Skeletal muscle tissue (tissue), 4 donors: ENCODE measurements around the gene ALG3. TPM values are rescaled to one million over a fixed set of nuclear protein-coding genes. Genes with fewer than 3 reads are reported as not detected.

ENCODE experiments used
- H3K27ac ChIP-seq: one replicate; pipeline ENCODE4 v1.7.0; 2013; ENCODE audit warnings: mild to moderate bottlenecking, low read depth, low read length, inconsistent platforms
- H3K27me3 ChIP-seq, 3 donors: one replicate each; pipeline ENCODE4 v1.7.0; 2013; ENCODE audit warnings: low read length in 3 of 3; ENCODE audit not compliant: control insufficient read depth in 3 of 3, insufficient read depth in 3 of 3
- H3K36me3 ChIP-seq, 3 donors: one replicate each; pipeline ENCODE4 v1.7.0; 2013; ENCODE audit warnings: low read length in 3 of 3; ENCODE audit not compliant: control insufficient read depth in 3 of 3, insufficient read depth in 3 of 3
- H3K4me1 ChIP-seq, 3 donors: one replicate each; pipeline ENCODE4 v1.7.0; 2013; ENCODE audit warnings: low read length in 3 of 3, mild to moderate bottlenecking in 3 of 3; ENCODE audit not compliant: control insufficient read depth in 3 of 3, insufficient read depth in 3 of 3
- H3K4me3 ChIP-seq, 3 donors: one replicate each; pipeline ENCODE4 v1.7.0; 2013; ENCODE audit warnings: low read length in 3 of 3
- H3K9ac ChIP-seq, 3 donors: one replicate each; pipeline ENCODE4 v1.7.0; 2013; ENCODE audit warnings: low read length in 3 of 3, mild to moderate bottlenecking in 3 of 3, moderate library complexity in 2 of 3, low read depth in 1 of 3
- H3K9me3 ChIP-seq, 3 donors: one replicate each; pipeline ENCODE4 v1.7.0; 2013; ENCODE audit warnings: low read length in 3 of 3; ENCODE audit not compliant: control insufficient read depth in 3 of 3
- total RNA-seq: library from RNA; depleted of rRNA; stranded (reverse); fragments of >200 nt; gene quantifications from one replicate; pipeline ENCODE4 v1.2.3, GENCODE V29; 2014
- donor health status: Osteomylitis.

The ALG3 gene
- total RNA-seq, 1 donor from 2014 or later: 17.2 TPM

- no peak overlapping the region for H3K9ac ChIP-seq
- peaks cover 40 to 58% (median 44%) of the 10 kb centered on the region in 3 donors for H3K27me3 ChIP-seq
- peaks cover 13 to 24% (median 19%) of the 10 kb centered on the region in 3 donors for H3K4me1 ChIP-seq
- H3K9me3 ChIP-seq: no peaks in the 10 kb centered on the region
- no peak overlapping the region for H3K27ac ChIP-seq
- peaks cover 0 to 5% (median 0%) of the 10 kb centered on the region in 3 donors for H3K36me3 ChIP-seq
- no peak overlapping the region for H3K4me3 ChIP-seq
Measured at GRCh38 chr3:184260724-184261269, 12.0 kb upstream of the ALG3 start.

GRCh38 chr3:184259878-184260723 is 11.3 kb upstream of the ALG3 start:
- no peaks in the 10 kb centered on the region for H3K9me3 ChIP-seq
- H3K4me3 ChIP-seq: peak overlapping the region in 2 of 3 donors; percentile 32 to 35
- H3K27ac ChIP-seq: no peak overlapping the region
- H3K27me3 ChIP-seq: peaks cover 40 to 53% (median 44%) of the 10 kb centered on the region in 3 donors
- peaks cover 13 to 24% (median 19%) of the 10 kb centered on the region in 3 donors for H3K4me1 ChIP-seq
- H3K9ac ChIP-seq: no peak overlapping the region
- peaks cover 0 to 5% (median 0%) of the 10 kb centered on the region in 3 donors for H3K36me3 ChIP-seq

DNA sequence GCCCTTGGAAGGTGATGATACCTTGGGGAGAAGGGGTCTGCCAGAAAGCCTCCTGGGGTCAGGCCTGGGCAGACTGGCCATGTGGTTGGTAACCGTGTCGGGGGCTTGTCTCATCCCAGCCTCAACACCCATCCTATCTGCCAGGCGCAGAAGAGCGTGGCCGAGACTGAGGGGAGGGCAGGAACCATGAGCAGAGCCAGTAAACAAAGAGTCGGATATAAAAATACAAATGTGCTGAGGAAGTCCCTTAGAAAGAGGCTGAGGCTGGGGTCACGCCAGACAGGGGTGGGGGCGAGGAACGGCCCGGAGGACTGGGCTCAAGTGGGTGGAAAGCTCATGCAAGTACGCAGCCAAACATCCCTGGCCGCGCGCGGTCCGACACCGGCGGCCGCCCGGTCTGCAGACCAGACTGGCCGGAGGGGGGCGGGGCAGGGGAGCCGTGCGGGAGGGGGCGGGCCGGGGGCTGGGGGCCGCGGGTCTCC is 10.7 kb upstream of the ALG3 start:
- no peak overlapping the region for H3K27ac ChIP-seq
- H3K9ac ChIP-seq: no peak overlapping the region
- H3K4me3 ChIP-seq: no peak overlapping the region
- peaks cover 0 to 5% (median 0%) of the 10 kb centered on the region in 3 donors for H3K36me3 ChIP-seq
- H3K9me3 ChIP-seq: no peaks in the 10 kb centered on the region
- peaks cover 13 to 24% (median 19%) of the 10 kb centered on the region in 3 donors for H3K4me1 ChIP-seq
- peaks cover 40 to 47% (median 41%) of the 10 kb centered on the region in 3 donors for H3K27me3 ChIP-seq

- peaks cover 0 to 5% (median 0%) of the 10 kb centered on the region in 3 donors for H3K36me3 ChIP-seq
- H3K27me3 ChIP-seq: peaks cover 40 to 45% (median 40%) of the 10 kb centered on the region in 3 donors
- no peak overlapping the region for H3K4me3 ChIP-seq
- H3K4me1 ChIP-seq: peaks cover 13 to 24% (median 19%) of the 10 kb centered on the region in 3 donors
- H3K27ac ChIP-seq: no peak overlapping the region
- H3K9ac ChIP-seq: no peak overlapping the region
- no peaks in the 10 kb centered on the region for H3K9me3 ChIP-seq
Measured at GRCh38 chr3:184258926-184259325, 10.2 kb upstream of the ALG3 start.

- Histone ChIP-seq H3K27me3 (peaks cover 29 to 37% (median 30%) of the 10 kb centered on the region in 3 donors), H3K4me1 (peaks cover 13 to 18% (median 14%) of the 10 kb centered on the region in 3 donors), H3K27ac (no peak overlapping the region), H3K4me3 (no peak overlapping the region), H3K36me3 (peaks cover 0 to 5% (median 0%) of the 10 kb centered on the region in 3 donors), H3K9ac (no peak overlapping the region), H3K9me3 (no peaks in the 10 kb centered on the region)
Measured at GRCh38 chr3:184257083-184257915, 8.5 kb upstream of the ALG3 start.

DNA sequence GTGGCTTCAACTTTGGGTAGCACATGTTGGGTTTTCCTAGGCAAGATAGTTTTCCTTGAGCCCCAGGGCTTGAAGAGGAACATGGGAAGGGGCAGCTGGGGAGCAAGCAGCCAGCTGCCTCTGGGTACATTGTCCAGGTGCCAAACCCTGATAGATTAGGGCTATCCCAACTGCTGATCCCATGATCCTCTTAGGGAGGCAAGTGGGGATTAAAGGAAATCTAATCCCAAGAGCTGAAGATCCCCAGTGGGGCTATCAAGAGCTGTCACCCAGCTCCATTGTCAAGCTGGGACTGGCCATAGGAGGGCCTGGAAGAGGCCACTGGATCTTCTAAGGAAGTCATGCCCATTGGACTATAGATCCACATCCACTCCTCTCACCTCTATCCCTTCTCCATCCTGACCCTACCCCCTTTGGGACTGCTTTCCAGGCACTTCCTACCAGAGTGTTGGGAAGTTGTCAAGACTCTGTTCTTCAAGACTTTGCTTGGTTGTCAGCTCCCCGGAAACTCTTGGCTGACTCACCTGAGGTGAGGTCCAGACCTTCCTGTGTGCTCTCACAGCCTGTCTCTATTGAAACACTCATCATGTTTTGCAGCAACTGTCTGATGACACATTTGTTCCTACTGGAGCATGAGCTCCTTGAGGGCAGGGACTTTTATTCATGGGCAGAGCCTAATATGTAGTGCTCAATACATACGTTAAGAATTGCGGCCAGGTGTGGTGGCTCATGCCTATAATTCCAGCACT is 6.7 kb upstream of the ALG3 start:
- peaks cover 17 to 24% (median 17%) of the 10 kb centered on the region in 3 donors for H3K27me3 ChIP-seq
- H3K4me1 ChIP-seq: peaks cover 5 to 8% (median 5%) of the 10 kb centered on the region in 3 donors
- no peak overlapping the region for H3K9ac ChIP-seq
- H3K9me3 ChIP-seq: no peaks in the 10 kb centered on the region
- H3K36me3 ChIP-seq: peaks cover 0 to 5% (median 0%) of the 10 kb centered on the region in 3 donors
- no peak overlapping the region for H3K27ac ChIP-seq
- no peak overlapping the region for H3K4me3 ChIP-seq

DNA sequence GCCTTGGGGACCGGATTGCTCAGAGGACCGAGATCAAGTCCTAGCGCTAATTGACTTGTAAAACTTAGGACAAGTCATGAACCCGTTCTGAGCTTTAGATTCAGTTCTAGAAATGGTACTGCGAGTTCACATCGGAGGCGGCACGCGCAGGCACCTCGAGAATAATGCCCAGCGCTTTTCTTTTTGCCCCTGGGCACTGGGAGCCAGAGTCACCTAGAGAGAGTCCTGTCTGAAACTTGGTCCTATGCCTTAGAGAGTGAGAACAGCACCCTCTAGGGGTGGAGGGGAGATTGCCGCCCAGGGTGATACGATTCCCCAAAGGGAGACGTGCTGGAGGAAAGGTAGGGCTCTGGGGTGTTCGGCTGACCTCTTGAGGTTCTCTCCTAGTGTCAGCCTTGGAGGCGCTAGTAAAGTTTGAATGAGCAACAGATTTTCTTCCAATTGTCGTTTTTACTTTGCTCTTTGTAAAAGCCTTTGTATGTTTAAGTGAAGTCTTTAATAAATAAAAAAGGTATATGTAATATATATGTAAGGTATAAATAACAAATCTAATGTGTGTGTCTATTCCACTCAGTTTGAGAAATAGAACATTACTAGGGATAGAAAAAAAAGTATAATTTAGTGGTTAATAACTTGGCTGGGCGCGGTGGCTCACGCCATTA is 1.5 kb upstream of the ALG3 start:
- Histone ChIP-seq H3K9me3 (no peaks in the 10 kb centered on the region), H3K36me3 (peaks cover 4 to 6% (median 4%) of the 10 kb centered on the region in 3 donors), H3K4me3 (peak overlapping the region; percentile 95 to 97 (median 97)), H3K4me1 (peaks cover 13 to 27% (median 18%) of the 10 kb centered on the region in 3 donors), H3K9ac (peak overlapping the region; percentile 63 to 82 (median 76)), H3K27ac (peak overlapping the region; percentile 16), H3K27me3 (no peaks in the 10 kb centered on the region)

DNA sequence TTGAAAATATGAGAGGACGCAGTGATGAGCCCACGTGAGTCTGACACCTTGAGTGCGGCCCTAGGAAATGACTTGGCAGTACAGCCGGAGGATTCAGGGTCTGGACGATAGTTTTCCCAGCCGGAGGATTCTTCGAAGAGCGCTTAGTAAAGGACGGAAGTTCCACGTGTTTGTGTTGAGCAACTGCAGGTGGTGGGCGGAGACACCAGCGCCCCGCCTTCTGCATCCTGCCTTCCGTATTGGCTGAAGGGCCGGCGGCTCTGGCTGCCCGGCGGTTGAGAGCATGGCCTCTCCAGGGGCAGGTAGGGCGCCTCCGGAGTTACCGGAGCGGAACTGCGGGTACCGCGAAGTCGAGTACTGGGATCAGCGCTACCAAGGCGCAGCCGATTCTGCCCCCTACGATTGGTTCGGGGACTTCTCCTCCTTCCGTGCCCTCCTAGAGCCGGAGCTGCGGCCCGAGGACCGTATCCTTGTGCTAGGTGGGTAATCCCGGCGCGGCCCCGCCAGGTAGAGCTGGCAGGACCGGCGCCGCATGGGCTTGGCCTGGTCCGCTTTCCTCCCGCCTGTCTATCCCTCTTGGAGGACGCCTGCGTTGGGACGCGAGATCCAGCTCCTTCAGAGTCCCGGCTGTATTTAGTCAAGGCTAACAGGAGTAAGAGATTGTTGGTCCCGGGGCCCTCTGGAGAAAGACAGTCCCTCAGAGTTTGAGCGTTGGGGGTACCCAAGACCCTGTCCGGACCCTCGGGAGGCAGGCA is 827 bp upstream of the ALG3 start, which contains the start of gene EEF1AKMT4:
Gene EEF1AKMT4, plus strand, starts transcription at position 261 of the 755 bp plus-strand sequence. Its CDS starts 23 bp downstream, at position 284.
- H3K4me3 ChIP-seq: peak within 1 kb of the TSS; percentile 95 to 97 (median 97)
- H3K27ac ChIP-seq: peak within 1 kb of the TSS; percentile 87
- H3K27me3 ChIP-seq: no peaks in the 10 kb centered on the region
- no peaks in the 10 kb centered on the region for H3K9me3 ChIP-seq
- peaks cover 13 to 27% (median 18%) of the 10 kb centered on the region in 3 donors for H3K4me1 ChIP-seq
- H3K36me3 ChIP-seq: peaks cover 11 to 13% (median 11%) of the 10 kb centered on the region in 3 donors
- peak within 1 kb of the TSS; percentile 76 to 89 (median 85) for H3K9ac ChIP-seq
